ENCODE data around the gene ADAM23.

DNA sequence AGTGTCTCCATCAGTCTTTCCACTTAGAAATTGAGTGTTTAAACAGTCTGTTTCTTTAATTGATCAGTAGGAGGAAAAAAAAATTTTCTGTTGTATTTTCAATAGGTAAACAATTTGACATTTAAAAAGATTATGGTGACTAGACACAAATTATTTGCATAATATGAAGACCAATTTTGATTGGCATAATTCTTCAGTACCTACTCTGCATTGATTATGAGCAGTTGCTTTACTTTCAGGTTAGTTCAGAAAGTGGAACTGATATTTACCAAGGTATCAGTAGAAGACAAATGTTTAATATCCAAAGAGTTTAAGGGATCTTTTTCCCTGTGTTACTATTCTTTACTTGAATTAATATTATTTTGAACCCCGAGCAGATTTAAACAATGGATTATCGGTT is 2.6 kb downstream of the ADAM23 start:
- no peak for TF ChIP-seq EP300 (IDR thresholded peaks at IDR 0.05; ENCODE audit: borderline replicate concordance)
- no peak for TF ChIP-seq TEAD4 (IDR thresholded peaks at IDR 0.05)
- no peak for TF ChIP-seq RAD21 (IDR thresholded peaks at IDR 0.05; ENCODE audit: low read depth)
- TF ChIP-seq REST (IDR thresholded peaks at IDR 0.05; ENCODE audit: low read depth), result no peak
- TF ChIP-seq, protein P1, sequence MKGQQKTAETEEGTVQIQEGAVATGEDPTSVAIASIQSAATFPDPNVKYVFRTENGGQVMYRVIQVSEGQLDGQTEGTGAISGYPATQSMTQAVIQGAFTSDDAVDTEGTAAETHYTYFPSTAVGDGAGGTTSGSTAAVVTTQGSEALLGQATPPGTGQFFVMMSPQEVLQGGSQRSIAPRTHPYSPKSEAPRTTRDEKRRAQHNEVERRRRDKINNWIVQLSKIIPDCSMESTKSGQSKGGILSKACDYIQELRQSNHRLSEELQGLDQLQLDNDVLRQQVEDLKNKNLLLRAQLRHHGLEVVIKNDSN (IDR thresholded peaks at IDR 0.05), result no peak
- no peak for TF ChIP-seq YY1 (IDR thresholded peaks at IDR 0.05; ENCODE audit: low read depth)
- no peak for TF ChIP-seq NFIC (IDR thresholded peaks at IDR 0.05)
- no peak for TF ChIP-seq MAX (IDR thresholded peaks at IDR 0.05)
- no peak for TF ChIP-seq FOXM1 (IDR thresholded peaks at IDR 0.05; ENCODE audit: borderline replicate concordance, low read depth)
- no peak for TF ChIP-seq CEBPB (IDR thresholded peaks at IDR 0.05)
- no peak for TF ChIP-seq ZBTB7A (IDR thresholded peaks at IDR 0.05; ENCODE audit: low read depth)
- no peak for TF ChIP-seq TCF12 (IDR thresholded peaks at IDR 0.05; ENCODE audit: low read depth)
- no peak for TF ChIP-seq TAF1 (IDR thresholded peaks at IDR 0.05; ENCODE audit: low read depth)
- TF ChIP-seq EGR1 (IDR thresholded peaks at IDR 0.05), result no peak

Data from Ishikawa (cell line).